Activated CD8-positive, alpha-beta T cell treated with anti-CD3 and anti-CD28 coated beads, Interleukin-2, amount 10 ng/mL, durations not matched to agents 7 days and 5 days (primary cell): Measurements from ENCODE around the gene CHRNB2. TPM values are rescaled to one million over a fixed set of nuclear protein-coding genes. Genes with fewer than 3 reads are reported as not detected.

Experiments used
- ATAC-seq: fragments of 150-1000 bp; cut with Tn5 transposase; one replicate; pipeline ENCODE4 v1.10.0; 2021; ENCODE audit warnings: moderate library complexity
- CTCF ChIA-PET: fragments of 350-600 bp; sonication (Branson Sonifier 250); formaldehyde crosslinking; loops from one replicate; lab custom pipeline; 2021; ENCODE audit warnings: antibody characterized with exemption; lab: Charles Lee
- POLR2A ChIA-PET: fragments of 350-600 bp; sonication (Branson Sonifier 250); formaldehyde crosslinking; loops from one replicate; lab custom pipeline; 2021; ENCODE audit warnings: antibody characterized with exemption; lab: Charles Lee
- DNase-seq: peaks from one replicate; pipeline ENCODE4 v3.0.0-alpha.2; 2020
- H3K27ac Mint-ChIP-seq: one replicate; pipeline ENCODE4 v1.8.0; 2021; ENCODE audit warnings: mild to moderate bottlenecking, mixed read lengths
- H3K27me3 Mint-ChIP-seq: one replicate; pipeline ENCODE4 v1.8.0; 2021; ENCODE audit warnings: low read depth, mixed read lengths
- H3K36me3 Mint-ChIP-seq: one replicate; pipeline ENCODE4 v1.8.0; 2021; ENCODE audit warnings: low read depth, mixed read lengths
- H3K4me1 Mint-ChIP-seq: one replicate; pipeline ENCODE4 v1.8.0; 2021; ENCODE audit warnings: low read depth, mixed read lengths
- H3K4me3 Mint-ChIP-seq: one replicate; pipeline ENCODE4 v1.8.0; 2021; ENCODE audit warnings: mild to moderate bottlenecking, mixed read lengths
- H3K9me3 Mint-ChIP-seq: one replicate; pipeline ENCODE4 v1.8.0; 2022; ENCODE audit warnings: mixed read lengths; ENCODE audit not compliant: insufficient read depth
- total RNA-seq, 2 experiments: library from RNA; stranded (reverse); gene quantifications; one replicate each; pipeline ENCODE4 v1.2.3, GENCODE V29; 2021

CHRNB2 gene
- total RNA-seq, 2 experiments from 2014 or later = not detected

DNA sequence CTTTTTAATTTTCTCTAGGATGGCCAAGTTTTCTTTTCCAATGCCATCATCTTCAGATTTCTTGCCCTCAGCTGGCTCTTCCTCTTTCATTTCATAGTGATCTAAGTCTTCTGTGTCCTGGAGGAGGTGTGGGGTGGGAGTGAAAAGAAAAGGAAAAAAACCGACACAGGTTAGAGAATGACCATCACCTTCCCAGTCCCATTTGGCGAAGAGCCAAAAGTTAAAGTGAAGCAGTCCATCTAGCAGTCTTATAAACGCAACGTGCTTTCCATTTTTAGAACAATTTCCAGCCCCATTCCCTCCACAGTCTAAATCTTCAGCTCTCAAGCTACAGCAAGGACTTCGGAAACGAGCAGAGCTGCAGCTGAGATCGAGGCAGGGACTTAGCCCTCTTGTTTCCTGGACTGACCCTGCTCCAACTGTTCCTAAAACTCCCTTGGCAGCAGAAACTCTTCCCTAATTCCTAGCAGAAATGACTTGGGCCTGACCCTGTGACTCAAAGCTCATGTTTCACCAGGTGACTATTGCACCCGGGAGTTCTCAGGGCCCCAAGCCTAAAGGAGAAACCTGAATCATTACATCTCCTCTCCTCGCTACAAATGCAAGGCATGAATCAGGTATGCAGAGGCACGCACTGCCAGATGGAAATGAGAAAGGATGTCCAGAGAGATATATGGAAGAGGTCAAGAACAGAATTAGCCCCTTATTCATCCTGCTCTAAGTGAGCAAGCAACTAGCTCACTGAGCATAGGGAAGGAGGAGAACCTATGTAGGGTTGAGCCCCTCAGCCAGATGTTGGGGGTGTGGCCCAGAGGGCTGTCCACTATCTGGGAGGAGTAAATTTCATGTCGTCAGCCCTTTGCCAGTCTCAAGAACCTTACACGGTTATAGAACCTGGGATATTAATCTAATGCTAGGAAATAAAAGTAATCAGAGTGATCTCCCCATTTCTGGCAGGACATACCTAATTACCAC, 14.2 kb upstream of the CHRNB2 start:
- no peak for DNase-seq
- peaks cover 78% of the 10 kb centered on the region for H3K36me3 Mint-ChIP-seq
- no peaks in the 10 kb centered on the region for H3K27me3 Mint-ChIP-seq
- CTCF ChIA-PET = interaction anchor here (1.0 to 5.9 kb wide), 4 partner anchors 73 to 445 kb away, joined by 3 to 36 read pairs (median 5); no protein-coding TSS in a partner anchor
- peaks cover 31% of the 10 kb centered on the region for H3K4me1 Mint-ChIP-seq
- H3K27ac Mint-ChIP-seq = peak overlapping the region; percentile 11
- no peak overlapping the region for H3K4me3 Mint-ChIP-seq
- ATAC-seq = no peak
- H3K9me3 Mint-ChIP-seq = no peaks in the 10 kb centered on the region
- POLR2A ChIA-PET = interaction anchor here (1.4 kb wide), 1 partner anchor 73 kb away, joined by 3 read pairs; no protein-coding TSS in a partner anchor

DNA sequence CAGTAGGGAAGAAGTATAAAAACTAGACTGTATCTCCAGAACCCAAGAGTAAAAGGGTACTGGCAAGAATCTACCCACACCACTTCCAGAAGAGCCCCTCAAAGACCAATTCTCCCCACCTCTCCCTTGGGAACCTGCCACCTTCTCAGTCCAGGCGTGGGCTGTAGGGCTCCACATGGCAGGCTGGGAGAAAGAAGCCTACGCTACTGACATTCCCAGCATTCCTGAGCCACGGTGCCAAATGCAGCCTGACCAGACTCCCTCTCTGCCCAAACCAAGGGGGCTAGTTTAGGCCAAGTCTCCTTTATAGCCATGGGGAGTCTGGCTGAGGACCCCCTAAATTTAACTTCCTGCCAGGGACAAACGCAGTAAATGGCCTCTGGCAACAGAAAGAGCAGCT, 11.2 kb upstream of the CHRNB2 start:
- H3K9me3 Mint-ChIP-seq = no peaks in the 10 kb centered on the region
- ATAC-seq (no peak), DNase-seq (no peak)
- peaks cover 53% of the 10 kb centered on the region for H3K36me3 Mint-ChIP-seq
- H3K4me3 Mint-ChIP-seq = peak overlapping the region; percentile 85
- H3K27me3 Mint-ChIP-seq = no peaks in the 10 kb centered on the region
- CTCF ChIA-PET = interaction anchor here (1.1 to 5.9 kb wide), 4 partner anchors 9 to 222 kb away, joined by 3 to 36 read pairs (median 12); no protein-coding TSS in a partner anchor
- H3K27ac Mint-ChIP-seq = peak overlapping the region; percentile 58
- peaks cover 34% of the 10 kb centered on the region for H3K4me1 Mint-ChIP-seq
- POLR2A ChIA-PET = interaction anchor here (0.9 kb wide), 1 partner anchor 17 kb away, joined by 3 read pairs; no protein-coding TSS in a partner anchor

DNA sequence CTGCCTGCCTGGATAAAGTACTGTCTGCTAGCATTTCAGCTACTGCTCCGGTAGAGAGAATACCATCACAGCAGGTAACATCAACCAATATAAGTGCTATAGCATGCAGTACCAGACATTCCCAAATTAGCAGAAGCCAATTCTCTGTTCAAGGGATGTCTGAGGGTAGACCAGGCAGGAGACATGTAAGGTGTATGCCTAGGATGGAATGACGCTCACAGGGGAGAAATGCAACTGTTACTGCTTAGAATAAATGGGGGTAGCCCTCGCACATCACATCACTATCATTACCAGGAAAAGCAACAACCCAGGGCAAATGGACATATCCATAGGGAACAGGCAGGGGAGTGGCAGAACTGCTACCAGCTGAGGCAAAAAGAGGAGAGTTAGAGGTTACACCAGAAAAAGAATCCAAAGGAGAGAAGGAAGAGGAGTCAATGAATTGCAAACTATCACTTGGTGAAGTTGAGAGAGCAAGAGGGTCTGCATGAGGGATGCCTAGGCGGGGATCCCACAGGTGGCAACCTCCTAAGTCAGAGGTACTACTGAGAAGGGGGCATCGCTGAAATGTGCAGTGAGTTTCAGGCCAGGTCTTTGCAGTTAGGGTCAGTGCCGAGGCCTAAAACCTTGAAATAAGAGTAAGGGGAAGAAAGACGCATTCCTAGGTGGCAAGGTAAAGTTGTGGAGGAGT, 10.2 kb upstream of the CHRNB2 start:
- no peak for DNase-seq
- Mint-ChIP-seq H3K4me1 (peaks cover 37% of the 10 kb centered on the region), H3K4me3 (peak overlapping the region; percentile 85), H3K27ac (peak overlapping the region; percentile 83), H3K27me3 (no peaks in the 10 kb centered on the region), H3K9me3 (no peaks in the 10 kb centered on the region), H3K36me3 (peaks cover 45% of the 10 kb centered on the region)
- CTCF ChIA-PET = interaction anchor here (0.6 to 5.9 kb wide), 6 partner anchors 10 to 321 kb away, joined by 3 to 36 read pairs (median 4); no protein-coding TSS in a partner anchor
- POLR2A ChIA-PET = interaction anchor here (1.0 to 1.1 kb wide), 2 partner anchors 50 to 336 kb away, joined by 3 read pairs; partner anchors contain the start of gene UBAP2L
- ATAC-seq = no peak

DNA sequence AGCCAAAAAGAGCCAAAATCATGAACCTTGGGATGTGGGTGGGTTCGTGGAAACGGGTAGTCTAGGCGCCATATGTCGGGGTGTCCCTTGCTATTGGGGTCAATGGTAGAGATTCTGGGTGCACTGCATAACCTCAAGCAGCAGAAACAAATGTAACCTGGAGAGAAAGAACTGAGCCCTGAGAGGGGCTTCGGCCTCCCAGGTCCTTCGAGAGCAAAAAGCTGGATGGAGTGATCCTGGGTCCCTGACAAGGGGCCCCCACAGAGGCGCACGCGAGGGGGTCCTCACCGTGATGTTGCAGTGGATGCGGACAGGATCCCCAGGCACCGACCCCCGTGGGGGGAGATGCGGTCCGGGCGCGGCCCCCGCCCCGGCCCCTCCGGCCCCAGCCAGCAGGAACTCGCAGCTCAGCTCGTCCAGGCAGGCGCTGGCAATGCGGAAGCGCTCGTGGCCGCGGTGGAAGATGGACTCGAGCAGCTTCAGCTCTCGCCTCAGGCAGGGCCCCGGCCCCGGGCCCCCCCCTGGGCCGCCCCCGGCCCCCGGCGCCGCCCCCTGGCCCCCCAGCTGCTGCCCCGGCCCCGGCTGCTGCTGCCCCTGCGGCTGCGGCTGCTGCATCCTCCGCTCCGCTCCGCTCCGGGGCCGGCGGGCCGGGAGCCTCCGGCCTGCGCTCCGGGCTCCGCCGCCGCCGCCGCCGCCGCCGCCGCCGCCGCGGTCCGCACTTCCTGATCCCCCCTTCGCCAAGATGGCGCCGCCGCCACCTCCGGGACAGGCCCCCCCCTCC, 9.4 kb upstream of the CHRNB2 start, which contains the start of gene UBE2Q1:
TSS of gene UBE2Q1 (minus strand) at position 724 of the 781 bp plus-strand sequence. CDS start at position 615, 109 bp downstream.
- Mint-ChIP-seq H3K9me3 (no peaks in the 10 kb centered on the region), H3K27ac (peak within 1 kb of the TSS; percentile 93), H3K4me1 (peaks cover 37% of the 10 kb centered on the region), H3K27me3 (no peaks in the 10 kb centered on the region), H3K4me3 (peak within 1 kb of the TSS; percentile 90), H3K36me3 (peaks cover 39% of the 10 kb centered on the region)
- DNase-seq = peak; percentile 52
- peak; percentile 9 for ATAC-seq
- CTCF ChIA-PET = interaction anchor here (1.1 to 5.9 kb wide), 3 partner anchors 11 to 320 kb away, joined by 3 to 36 read pairs (median 21); no protein-coding TSS in a partner anchor
- POLR2A ChIA-PET = interaction anchor here (0.9 to 1.1 kb wide), 3 partner anchors 49 to 337 kb away, joined by 3 to 4 read pairs (median 3); partner anchors contain the start of genes ATP8B2 and UBAP2L

GRCh38 chr1:154558720-154559465, 8.7 kb upstream of the CHRNB2 start:
- Mint-ChIP-seq H3K27ac (peak overlapping the region; percentile 93), H3K4me3 (peak overlapping the region; percentile 90), H3K9me3 (no peaks in the 10 kb centered on the region), H3K36me3 (peaks cover 31% of the 10 kb centered on the region), H3K27me3 (no peaks in the 10 kb centered on the region), H3K4me1 (peaks cover 37% of the 10 kb centered on the region)
- ChIA-PET POLR2A (interaction anchor here (0.9 to 1.1 kb wide), 3 partner anchors 49 to 378 kb away, joined by 3 to 4 read pairs (median 3); partner anchors contain the start of genes ATP8B2 and PMVK), CTCF (interaction anchor here (0.8 to 5.9 kb wide), 60 partner anchors 9 to 726 kb away, joined by 3 to 36 read pairs (median 6); partner anchors contain the start of genes ADAR, CHRNB2, KRTCAP2 and PBXIP1)
- ATAC-seq (peak; percentile 95), DNase-seq (peak; percentile 100)

DNA sequence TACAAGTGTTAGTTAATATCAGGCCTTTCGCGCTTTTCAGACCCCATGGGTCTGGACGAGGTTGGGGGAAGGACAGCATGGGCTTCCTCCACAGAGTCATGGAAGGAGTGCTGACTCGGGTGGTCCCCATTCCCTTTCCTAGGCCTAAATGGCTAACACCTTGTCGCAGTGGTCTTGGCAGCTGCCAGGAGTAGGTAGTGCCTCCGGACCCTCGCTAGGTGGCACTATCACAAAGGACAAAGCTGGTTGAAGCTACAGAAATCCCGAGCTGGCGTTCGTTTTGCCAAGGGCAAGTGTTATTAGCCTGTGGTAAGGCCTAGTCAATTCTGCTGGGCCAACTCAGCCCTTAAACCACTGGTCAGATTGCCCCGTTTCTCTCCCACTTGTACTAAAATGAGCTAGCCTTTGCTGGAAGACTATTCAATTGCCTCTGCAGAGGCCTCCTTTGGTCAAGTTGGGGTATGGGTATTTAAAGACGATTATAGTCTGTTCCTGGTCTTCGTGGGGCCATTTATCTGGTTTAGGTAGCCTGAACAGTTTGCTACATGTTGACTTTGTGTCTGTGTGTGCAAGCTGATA, 8.0 kb upstream of the CHRNB2 start:
- Mint-ChIP-seq H3K36me3 (peaks cover 27% of the 10 kb centered on the region), H3K27me3 (no peaks in the 10 kb centered on the region), H3K27ac (peak overlapping the region; percentile 93), H3K9me3 (no peaks in the 10 kb centered on the region), H3K4me3 (peak overlapping the region; percentile 90), H3K4me1 (peaks cover 37% of the 10 kb centered on the region)
- CTCF ChIA-PET = interaction anchor here (0.6 to 2.5 kb wide), 78 partner anchors 8 to 727 kb away, joined by 3 to 24 read pairs (median 5); partner anchors contain the start of genes ADAM15, ADAR, CHRNB2 and EFNA4
- DNase-seq = peak; percentile 90
- peak; percentile 49 for ATAC-seq
- POLR2A ChIA-PET = interaction anchor here (0.7 to 1.1 kb wide), 2 partner anchors 17 to 377 kb away, joined by 3 read pairs; partner anchors contain the start of gene PMVK

DNA sequence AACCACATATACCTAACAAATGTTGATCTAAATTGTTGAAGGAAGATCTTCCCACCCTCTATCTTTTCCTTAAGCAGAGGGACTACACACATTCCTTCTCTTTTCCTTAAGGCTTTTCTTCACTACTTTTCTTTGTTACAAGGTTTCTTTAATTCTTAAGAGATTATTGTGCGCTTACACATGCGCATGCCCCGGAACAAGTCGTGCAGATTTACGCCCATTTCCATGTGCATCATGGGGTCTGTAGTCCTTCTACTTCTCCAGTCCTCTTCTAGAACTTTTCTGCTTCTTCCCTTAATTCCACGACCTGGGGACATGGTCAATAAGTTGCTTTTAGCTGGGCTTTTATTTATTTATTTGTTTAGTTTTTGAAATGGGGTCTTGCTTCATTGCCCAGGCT, 1.7 kb upstream of the CHRNB2 start:
- CTCF ChIA-PET = no interaction called here
- Mint-ChIP-seq H3K36me3 (no peaks in the 10 kb centered on the region), H3K27me3 (peaks cover 17% of the 10 kb centered on the region), H3K9me3 (no peaks in the 10 kb centered on the region), H3K4me1 (peaks cover 10% of the 10 kb centered on the region), H3K4me3 (no peak overlapping the region), H3K27ac (no peak overlapping the region)
- DNase-seq (no peak), ATAC-seq (no peak)
- POLR2A ChIA-PET = no interaction called here

DNA sequence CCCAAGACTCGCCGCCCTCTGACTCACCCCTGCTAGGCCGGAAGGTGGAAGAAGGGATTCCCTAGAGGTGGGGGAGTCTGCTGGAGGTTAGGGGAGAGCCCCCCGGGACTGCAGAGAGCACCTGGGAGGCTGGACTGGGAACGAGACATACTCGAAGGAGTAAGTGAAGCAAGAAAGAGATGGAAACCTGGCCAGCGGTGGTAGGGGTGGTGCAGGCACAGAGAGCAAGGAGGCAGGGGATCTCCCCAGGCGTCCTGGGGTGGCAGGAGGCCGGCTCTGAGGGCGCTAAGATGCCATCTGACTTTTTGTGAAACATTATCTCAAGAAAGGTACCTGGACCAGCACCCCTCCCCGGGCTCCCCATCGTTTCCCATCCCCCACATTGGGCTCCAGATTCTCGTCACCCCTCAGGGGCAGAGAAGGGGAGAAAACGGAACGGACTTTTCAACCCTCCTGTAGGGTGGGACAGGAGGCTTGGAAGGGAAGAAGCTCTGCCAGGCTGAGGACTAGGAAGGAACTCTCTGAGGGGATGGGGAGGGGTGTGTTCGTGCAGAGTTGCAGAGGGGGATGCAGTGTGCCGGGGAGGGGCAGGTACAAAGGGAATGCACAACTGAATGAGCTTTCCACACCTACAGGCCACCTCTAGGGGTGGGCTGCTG, 708 bp downstream of the CHRNB2 start:
- Mint-ChIP-seq H3K4me3 (no peak overlapping the region), H3K9me3 (no peaks in the 10 kb centered on the region)

GRCh38 chr1:154571244-154571963, 3.8 kb downstream of the CHRNB2 start:
- DNase-seq (no peak), ATAC-seq (no peak)
- Mint-ChIP-seq H3K4me3 (no peak overlapping the region), H3K27ac (no peak overlapping the region), H3K9me3 (no peaks in the 10 kb centered on the region), H3K36me3 (no peaks in the 10 kb centered on the region), H3K27me3 (peaks cover 17% of the 10 kb centered on the region), H3K4me1 (peaks cover 9% of the 10 kb centered on the region)
- ChIA-PET CTCF (no interaction called here), POLR2A (no interaction called here)

More for the DNA sequence above, 708 bp downstream of the CHRNB2 start:
- DNase-seq = no peak
- Mint-ChIP-seq H3K27me3 (peaks cover 17% of the 10 kb centered on the region), H3K27ac (no peak overlapping the region), H3K4me1 (peaks cover 8% of the 10 kb centered on the region), H3K36me3 (no peaks in the 10 kb centered on the region)
- ChIA-PET CTCF (interaction anchor here (1.0 to 1.4 kb wide), 3 partner anchors 9 to 369 kb away, joined by 3 to 10 read pairs (median 3); partner anchors contain the start of gene PMVK), POLR2A (no interaction called here)
- ATAC-seq = no peak
